Left ventricle myocardium superior (tissue), 1 donor: Measurements from ENCODE around the gene SLC8A2. TPM values are rescaled to one million over a fixed set of nuclear protein-coding genes. Genes with fewer than 3 reads are reported as not detected.
A peak's percentile ranks its signal among the peaks of the same experiment; 100 is the strongest.
"Not testable (repeated sequence)": the region's sequence is repeated elsewhere in the genome, so short reads cannot be mapped to it uniquely, and the experiment has no call there.

Source experiments
- ATAC-seq: fragments of 200-7000 bp; cut with Tn5 transposase; one replicate; pipeline ENCODE4 v1.9.1; 2020; ENCODE audit warnings: mild to moderate bottlenecking, moderate library complexity
- DNase-seq: peaks from one replicate; pipeline ENCODE4 v3.0.0-alpha.2; 2020
- intact Hi-C: fragments of 100-400 bp; cut with micrococcal nuclease; formaldehyde crosslinking; loops from one replicate; pipeline ENCODE4 v1.11.0; 2022
- total RNA-seq: library from RNA; stranded (reverse); fragmentation: NEBNext Ultra II Directional; extraction: Animal tissue kit (Norgen Biotek cat#: 25700); gene quantifications from one replicate; pipeline ENCODE4 v1.2.1, GENCODE V29; 2021
- donor health status: DM: no; HTN: yes; CAD: no; lungs with severe emphysema.

Gene SLC8A2
- total RNA-seq, 1 donor from 2014 or later, result not detected

DNA sequence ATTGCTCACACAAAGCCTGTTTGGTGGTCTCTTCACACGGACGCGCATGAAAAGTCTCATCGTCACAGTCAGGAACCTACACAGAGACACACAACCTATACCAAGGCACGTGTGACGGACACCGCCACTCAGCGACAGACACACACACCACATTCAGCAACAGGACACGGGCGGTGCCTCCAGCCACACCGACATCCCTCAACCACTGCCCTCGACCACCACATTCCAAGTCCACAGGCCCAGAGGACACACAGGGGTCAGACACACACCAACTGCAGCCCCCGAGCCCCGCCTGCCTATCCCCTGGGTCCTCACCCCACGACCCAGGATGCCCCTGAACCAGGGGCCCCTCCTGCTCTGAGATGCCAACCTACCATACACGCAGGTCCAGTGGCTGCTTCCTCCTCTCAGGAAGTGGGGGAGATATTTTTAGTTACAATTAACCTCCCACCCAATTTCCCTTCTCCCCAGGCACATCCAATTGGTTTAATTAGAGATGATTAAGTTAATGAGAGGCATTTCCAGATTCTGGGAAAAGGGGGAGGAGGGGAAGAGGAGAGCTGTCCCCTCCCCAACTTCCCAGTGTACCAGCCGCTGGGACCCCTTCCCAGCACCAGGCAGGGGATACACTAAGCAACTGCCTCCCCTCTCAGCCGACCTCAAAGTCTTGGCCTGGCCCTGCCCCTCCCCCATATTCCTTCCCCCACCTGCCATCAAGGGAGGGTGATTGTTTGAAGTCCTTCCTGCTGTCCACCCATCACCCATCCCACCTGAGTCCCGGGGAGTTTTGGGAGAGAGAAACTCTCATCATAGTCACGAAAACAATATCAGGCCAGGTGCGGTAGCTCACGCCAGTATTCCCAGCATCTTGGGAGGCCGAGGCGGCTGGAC lies 72.7 kb downstream of the SLC8A2 start:
- ATAC-seq (no peak), DNase-seq (no peak)
- intact Hi-C loops, result no loop called here

DNA sequence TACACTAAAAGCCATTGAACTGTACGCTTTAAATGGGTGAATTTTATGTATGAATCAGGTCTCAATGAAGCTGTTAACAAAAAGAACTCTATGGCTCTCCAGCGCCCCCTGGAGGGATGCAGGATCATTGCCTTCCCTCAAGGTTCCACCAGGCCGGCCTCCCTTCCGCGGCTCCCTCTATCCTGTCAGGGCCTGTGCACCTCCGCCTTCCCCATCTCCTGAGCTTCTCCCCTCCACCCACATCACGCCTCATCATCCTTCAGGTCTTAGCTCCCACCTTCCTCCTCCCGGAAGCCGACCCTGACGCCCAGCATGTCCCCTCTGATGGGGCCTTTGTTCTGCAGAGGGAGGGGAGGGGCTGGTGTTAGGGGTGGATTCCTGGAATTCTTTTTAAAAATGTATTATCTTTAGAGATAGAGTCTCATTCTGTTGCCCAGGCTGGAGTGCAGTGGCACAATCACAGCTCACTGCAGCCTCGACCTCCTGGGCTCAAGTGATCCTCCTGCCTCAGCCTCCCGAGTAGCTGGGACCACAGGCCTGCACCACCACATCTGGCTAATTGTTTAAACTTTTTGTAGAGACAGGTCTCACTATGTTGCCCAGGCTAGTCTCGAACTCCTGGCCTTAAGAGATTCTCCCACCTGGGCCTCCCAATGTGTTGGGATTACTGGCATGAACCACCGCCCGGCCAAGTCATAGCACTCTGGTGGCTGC lies 80.0 kb downstream of the SLC8A2 start:
- peak; percentile 80 for DNase-seq
- intact Hi-C loops, result no loop called here

GRCh38 chr19:47390533-47391488 lies 80.9 kb downstream of the SLC8A2 start:
- no peak for ATAC-seq
- intact Hi-C loops, result no loop called here

More for the DNA sequence above, 80.0 kb downstream of the SLC8A2 start:
- peak; percentile 76 for ATAC-seq

GRCh38 chr19:47389150-47389556 lies 82.5 kb downstream of the SLC8A2 start:
- intact Hi-C loops, result no loop called here
- DNase-seq (no peak), ATAC-seq (peak; percentile 50)

More at GRCh38 chr19:47390533-47391488, 80.9 kb downstream of the SLC8A2 start:
- DNase-seq, result no peak

- ATAC-seq, result peak; percentile 40
- intact Hi-C loops, DNase-seq: not testable (repeated sequence)
These were observed 83.0 kb downstream of the SLC8A2 start for GRCh38 chr19:47388721-47389120.

DNA sequence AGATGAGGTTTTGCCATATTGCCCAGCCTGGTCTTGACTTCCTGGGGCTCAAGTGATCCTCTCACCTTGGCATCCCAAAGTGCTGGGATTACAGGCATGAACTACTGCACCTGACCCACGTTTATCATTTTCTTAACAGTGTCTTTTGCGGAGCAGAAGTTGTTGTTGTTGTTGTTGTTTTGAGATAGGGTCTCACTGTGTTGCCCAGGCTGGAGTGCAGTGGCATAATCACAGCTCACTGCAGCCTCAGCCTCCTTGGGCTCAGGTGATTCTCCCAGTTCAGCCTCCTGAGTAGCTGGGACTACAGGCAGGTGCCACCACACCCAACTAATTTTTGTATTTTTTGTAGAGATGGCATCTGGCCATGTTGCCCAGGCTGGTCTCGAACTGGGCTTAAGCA lies 84.1 kb downstream of the SLC8A2 start:
- intact Hi-C loops, DNase-seq, ATAC-seq: not testable (repeated sequence)

- intact Hi-C loops, ATAC-seq, DNase-seq: not testable (repeated sequence)
These were observed 85.1 kb downstream of the SLC8A2 start for GRCh38 chr19:47386582-47386981.

GRCh38 chr19:47384533-47384932 lies 87.2 kb downstream of the SLC8A2 start:
- DNase-seq, ATAC-seq, intact Hi-C loops: not testable (repeated sequence)

GRCh38 chr19:47383890-47384289 lies 87.8 kb downstream of the SLC8A2 start:
- ATAC-seq, DNase-seq, intact Hi-C loops: not testable (repeated sequence)

GRCh38 chr19:47381653-47382279 lies 89.9 kb downstream of the SLC8A2 start:
- ATAC-seq (no peak), DNase-seq (peak; percentile 46)
- intact Hi-C loops, result no loop called here

DNA sequence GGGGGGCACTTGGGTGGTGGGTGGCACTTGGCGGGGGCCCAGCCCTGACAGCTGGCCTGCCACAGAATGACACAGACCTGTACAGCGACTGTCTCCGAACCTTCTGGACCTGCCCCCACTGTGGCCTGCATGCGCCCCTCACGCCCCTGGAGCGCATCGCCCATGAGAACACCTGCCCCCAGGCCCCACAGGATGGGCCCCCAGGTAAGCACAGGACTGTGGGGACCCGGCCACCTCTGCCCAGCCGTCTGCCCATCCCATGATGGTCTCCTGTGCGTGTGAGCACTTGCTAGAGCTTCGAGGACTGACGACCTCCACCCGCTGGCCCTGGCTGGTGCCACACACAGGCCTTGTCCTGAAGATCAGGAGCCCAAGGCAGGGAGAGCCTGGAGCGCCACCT lies 90.6 kb downstream of the SLC8A2 start:
- DNase-seq, result no peak
- intact Hi-C loops, result no loop called here
- ATAC-seq, result no peak

DNA sequence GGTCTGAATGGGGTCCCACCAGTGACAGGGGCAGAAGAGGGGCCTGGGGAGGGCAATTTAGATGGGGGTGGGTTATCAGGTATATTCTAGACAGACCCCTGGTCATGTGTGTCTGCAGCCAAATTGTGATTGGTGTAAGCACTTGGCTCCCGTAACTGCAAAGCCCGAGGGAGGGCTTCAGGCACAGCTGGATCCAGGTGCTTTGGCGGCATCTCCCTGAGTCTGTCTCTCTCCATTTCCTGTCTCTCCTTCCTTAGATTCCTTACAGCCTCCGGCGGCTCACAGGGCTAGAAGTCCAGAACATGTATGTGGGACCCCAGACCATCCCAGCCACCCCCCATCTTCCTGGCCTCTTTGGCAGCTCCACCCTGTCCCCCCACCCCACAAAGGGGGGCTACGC lies 91.1 kb downstream of the SLC8A2 start:
- ATAC-seq (no peak), DNase-seq (no peak)
- intact Hi-C loops, result no loop called here

GRCh38 chr19:47379381-47379938 lies 92.2 kb downstream of the SLC8A2 start:
- DNase-seq, result no peak
- no peak for ATAC-seq
- intact Hi-C loops, result no loop called here

DNA sequence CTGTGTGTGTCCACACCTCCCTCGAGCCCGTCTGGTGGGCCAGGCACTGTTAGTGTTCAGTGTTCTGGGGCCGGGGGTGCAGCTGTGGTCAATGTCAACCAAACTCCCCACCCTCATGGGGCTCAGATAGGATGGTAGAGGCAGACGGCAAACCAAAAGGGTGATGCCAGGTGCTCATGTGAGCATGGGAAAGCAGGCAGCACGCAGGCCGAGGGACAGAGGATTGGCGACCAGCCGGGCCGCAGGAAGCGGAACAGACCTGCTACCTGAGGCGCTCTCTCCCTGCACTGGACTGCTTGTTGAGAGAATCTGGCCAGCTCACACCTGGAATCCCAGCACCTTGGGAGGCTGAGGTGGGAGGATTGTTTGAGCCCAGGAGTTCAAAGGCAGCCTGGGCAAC lies 93.4 kb downstream of the SLC8A2 start:
- no peak for ATAC-seq
- no peak for DNase-seq
- intact Hi-C loops, result no loop called here
